GM21381 (cell line): Measurements from ENCODE around the gene KRTAP5-4.
A peak's percentile ranks its signal among the peaks of the same experiment; 100 is the strongest.
"Not testable (repeated sequence)": the region's sequence is repeated elsewhere in the genome, so short reads cannot be mapped to it uniquely, and the experiment has no call there.

Experiments
- ATAC-seq: cut with Tn5 transposase; IDR thresholded peaks from one replicate; pipeline ENCODE4 v1.9.1; 2021; ENCODE audit warnings: mild to moderate bottlenecking, moderate library complexity; ENCODE audit not compliant: unreplicated experiment

KRTAP5-4 gene

DNA sequence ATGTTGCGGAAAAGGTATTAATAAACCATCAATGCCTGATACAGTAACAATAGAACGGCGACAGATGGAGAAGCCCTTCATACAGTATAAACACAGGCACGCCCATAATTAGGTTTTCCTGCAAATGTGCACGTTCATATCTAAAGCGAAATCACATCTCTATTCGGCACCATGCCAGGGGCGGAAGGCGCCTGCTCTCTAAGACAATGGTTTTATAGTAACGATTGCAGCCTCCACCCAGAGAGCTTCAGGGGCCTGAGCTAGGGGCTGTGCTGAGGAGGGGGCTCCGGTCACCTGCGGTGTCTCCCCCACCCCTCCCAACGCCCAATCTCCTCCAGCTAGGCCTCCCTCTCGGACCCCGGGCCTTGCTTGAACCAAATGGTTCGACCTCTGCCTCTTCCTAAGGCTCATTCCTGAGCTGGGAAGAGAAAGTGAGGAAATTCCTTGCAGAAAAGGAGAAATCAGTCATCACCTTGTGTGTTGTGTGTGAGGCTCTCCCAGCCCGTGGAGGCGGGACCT lies 17.2 kb upstream of the KRTAP5-4 start:
- ATAC-seq = no peak

DNA sequence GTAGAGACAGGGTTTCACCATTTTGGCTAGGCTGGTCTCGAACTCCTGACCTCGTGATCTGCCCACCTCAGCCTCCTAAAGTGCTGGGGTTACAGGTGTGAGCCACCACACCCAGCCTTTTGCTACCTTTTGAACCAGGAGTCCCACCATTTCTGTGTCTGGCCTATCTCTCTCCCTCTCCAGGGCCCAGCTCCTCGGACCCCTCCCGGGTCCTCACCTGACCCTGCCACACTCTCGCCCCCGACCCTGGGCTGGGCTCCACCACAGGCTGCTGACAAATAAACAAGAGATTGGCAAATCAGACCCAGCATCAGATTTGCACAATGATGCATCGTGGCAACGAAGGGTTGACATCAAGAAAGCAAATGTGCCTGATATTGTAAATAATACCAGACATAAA lies 16.4 kb upstream of the KRTAP5-4 start:
- ATAC-seq = no peak

DNA sequence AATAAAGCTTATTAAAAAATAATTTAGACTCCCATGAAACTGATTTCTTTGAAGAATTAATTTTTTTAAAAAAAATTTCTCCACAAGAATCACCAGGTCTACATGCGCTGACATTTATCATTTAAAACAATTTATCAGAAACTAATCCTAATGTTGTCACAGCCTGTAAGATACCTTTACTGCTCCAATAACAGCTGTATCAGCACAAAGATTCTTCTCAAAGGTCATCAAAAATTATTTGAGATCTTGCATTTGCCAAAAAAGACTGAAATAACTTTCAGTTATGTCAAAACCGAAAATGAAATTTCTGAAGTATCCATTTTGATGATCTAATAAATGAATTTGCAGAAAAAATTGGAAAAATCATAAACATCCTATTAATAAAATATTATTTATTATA lies 15.7 kb upstream of the KRTAP5-4 start:
- no peak for ATAC-seq

DNA sequence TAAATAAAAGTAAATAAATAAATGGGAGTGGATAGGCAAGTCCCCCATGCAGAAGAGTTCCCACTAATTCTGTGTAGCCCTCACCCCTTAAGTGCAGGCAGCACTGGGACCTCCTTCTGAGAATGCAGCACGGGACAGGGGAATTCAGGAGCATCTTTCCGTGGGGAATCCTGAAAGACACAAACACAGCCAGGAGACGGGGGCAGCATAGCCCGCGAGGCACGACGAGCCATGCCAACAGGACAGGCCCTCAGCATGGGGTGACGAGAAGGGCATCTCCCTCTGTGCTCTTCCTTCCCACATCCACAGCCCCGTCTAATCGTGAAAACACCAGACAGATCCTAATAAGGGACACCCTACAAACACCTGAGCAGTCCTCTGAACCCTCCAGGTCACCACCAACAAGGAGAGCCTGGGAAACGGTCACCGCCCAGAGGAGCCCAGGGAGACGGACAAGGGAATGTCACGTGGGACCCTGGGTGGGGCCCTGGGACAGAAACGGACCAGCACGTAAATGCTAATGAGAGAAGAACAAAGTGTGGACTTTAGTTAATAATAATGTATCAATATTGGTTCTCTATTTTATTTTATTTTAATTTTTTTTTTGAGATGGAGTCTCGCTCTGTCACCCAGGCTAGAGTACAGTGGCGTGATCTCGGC lies 14.5 kb upstream of the KRTAP5-4 start:
- no peak for ATAC-seq

DNA sequence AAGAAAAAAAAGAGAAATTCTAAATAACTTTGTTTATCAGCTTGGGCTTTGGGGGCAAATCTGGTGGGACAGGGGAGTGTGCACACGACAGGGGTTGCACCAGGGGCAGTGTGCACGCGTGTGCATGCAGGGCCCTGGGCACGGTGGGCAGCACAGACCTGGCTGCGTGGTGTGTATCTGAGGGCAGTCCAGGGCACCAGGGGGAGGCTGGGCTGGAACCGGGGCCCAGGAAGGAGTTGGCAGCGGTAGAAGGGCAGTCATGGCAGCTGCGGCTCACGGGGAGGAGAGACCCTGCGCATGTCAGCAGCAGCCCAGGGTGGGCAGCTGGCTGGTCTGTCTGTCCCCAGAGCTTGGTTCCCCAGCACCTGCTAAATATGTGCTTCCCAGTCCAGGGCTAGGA lies 11.9 kb upstream of the KRTAP5-4 start:
- ATAC-seq = no peak

DNA sequence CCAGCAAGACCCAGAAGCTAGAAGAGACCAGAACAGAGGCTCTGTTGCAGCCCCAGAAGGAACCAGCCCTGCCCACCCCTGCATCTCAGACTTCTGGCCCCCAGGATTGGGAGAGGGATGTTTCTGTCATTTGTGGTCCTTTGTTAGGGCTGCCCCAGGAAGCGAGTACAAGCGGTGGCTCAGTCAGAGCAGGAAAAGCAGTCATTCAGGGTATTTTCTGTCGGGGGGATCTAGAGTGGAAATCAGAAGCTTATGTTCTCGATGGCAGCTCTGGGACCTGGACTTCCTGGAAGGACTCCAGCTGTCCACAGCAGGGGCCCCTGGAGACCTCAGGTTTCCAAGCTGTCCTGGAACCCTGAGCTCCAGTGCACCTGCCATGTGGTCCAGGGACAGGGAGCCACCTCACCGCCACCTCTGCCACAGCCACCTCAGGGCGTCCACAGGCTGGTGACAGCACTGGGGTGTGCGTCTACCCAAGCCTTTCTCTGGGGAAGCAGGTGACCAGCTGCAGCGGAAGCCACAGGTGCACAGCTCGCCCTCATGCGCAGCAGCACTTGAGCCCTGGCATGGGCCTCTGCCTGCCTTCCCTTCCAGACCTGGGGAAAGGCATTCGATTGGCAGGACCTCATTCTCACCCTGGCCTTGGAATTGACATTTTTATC lies 10.2 kb upstream of the KRTAP5-4 start:
- ATAC-seq = no peak

DNA sequence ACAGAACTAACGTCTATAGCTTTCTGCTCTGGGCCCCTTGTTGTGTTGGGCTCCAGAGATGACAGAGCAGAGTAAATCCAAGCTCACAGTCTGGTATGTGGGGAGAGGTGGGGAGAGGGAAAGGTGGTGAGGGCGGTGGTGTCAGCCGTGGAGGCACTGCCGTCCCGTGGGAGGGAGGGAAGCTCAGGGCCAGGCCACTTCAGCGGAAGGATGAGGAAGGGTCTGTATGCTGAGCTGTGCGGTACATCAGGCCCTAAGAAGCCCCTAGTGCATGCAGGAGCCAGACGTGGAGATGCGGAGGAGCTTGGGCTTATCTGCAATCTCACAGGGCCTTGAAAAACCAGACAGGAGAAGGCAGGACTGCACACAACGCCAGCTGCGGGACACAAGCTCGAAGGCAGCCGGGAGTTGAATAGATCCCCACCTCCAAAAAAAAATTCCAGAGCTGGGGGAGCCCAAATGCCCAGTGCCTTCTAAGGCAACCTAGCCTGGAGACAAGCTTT lies 9.2 kb upstream of the KRTAP5-4 start:
- no peak for ATAC-seq

DNA sequence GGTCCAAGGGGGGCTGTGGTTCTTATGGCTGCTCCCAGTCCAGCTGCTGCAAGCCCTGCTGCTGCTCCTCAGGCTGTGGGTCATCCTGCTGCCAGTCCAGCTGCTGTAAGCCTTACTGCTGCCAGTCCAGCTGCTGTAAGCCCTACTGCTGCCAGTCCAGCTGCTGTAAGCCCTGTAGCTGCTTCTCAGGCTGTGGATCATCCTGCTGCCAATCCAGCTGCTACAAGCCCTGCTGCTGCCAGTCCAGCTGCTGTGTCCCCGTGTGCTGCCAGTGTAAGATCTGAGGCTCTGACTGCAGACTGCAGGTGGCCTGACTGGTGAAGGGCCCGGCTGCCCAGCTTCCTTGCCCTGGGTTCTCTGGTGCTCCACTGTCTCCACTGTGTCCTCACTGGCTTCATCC lies 8.3 kb upstream of the KRTAP5-4 start:
- ATAC-seq = no peak

DNA sequence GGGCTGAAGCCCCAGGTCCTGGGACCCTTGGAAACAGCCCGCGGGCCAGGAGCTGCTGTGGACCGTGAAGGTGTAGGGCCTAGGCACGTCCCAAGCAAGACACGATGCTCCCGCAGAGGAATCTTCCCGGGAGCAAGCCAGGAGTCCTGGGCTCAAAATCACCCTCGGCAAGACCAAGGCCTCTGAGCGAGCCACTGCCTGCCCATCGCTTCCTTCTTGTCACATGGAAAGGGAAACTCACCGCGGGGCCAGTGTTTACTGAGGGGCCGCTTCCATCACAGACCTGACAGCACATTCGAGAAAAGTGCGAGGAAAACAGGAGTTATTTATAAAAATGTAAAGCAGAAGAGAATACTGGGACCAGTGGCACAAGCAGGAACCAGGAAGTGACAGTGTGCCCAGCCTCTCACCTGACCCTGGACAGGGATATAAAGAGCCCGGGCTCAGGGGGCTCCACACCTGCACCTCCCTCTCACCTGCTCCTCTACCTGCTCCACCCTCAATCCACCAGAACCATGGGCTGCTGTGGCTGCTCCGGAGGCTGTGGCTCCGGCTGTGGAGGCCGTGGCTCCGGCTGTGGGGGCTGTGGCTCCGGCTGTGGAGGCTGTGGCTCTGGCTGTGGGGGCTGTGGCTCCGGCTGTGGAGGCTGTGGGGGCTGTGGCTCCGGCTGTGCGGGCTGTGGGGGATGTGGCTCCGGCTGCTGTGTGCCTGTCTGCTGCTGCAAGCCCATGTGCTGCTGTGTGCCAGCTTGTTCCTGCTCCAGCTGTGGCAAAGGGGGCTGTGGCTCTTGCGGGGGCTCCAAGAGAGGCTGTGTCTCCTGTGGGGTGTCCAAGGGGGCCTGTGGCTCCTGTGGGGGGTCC lies 7.6 kb upstream of the KRTAP5-4 start, which contains the start of gene KRTAP5-5:
Gene KRTAP5-5, plus strand, starts transcription at position 450 of the 860 bp plus-strand sequence. Its CDS starts 66 bp downstream, at position 516.
- no peak for ATAC-seq

DNA sequence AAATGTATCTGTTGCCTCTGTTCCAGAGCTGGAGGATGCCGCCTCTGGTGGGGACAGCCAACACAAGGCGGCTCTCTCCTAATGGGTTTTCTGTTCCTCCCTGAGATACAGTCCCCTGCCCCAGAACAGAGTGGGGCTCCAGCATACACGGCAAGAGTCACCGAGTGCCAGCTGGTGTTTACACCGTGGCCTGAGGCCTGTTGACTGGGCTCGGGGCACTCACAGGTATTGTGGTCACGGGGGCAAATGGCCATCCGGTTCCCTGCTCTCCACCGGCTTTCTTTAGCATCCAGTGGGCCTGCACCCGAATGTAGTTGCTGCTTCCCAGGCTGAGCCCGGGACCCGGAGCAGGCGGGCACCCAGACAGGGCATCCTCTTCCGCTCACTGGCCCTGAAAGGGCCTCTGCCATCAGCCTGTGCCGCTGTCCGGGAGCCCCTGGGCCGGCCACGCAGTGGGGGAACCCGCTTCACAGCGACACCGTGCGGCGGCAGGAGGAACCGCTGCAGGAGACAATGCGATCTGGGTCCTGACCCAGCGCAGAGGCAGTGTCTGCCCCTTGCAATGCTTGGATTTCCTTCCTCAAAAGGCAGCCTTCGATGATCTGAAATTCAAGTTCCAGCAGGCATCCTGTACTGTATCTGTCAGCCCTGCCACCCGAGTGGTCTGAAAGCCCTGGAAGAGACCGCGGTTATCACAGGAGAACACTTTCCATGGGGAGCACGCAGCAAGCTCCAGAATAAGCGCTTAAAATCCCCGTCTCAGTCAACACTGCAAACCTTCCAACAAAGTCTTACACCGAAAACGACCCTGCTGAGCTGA lies 6.8 kb upstream of the KRTAP5-4 start:
- no peak for ATAC-seq

DNA sequence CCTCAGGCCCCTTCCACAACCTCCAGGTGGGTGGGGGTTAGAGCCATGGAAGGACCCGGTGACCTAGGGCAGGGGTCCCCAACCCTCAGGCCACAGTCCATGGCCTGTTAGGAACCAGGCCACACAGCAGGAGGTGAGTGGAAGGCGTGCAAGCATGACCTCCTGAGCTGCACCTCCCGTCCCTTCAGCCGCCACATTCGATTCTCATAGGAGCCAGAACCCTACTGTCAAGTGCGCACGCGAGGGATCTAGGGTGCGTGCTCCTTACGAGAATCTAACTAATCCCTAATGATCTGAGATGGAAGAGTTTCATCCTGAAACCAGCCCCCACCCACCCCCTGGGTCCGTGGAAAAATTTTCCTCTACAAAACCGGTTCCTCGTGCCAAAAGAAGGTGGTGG lies 3.6 kb upstream of the KRTAP5-4 start:
- no peak for ATAC-seq

DNA sequence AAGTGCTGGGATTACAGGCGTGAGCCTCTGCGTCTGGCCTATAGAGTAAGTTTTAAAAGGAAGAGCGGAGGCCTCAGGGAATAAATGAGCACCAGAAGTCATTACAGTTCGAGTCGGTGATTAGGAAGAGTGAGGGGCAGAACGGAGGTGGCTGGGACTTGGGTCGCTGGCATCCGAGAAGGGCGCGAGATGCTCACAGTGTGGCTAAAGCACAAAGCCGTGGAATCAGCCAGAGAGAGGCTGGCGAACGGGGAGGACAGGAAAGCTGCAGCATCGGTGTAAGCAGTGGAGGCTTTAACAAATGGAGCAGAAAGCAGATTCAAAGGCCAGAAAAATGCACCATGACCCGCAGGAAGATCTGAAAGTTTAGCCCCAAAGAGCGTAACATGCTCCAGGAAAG lies 2.7 kb upstream of the KRTAP5-4 start:
- ATAC-seq = no peak

DNA sequence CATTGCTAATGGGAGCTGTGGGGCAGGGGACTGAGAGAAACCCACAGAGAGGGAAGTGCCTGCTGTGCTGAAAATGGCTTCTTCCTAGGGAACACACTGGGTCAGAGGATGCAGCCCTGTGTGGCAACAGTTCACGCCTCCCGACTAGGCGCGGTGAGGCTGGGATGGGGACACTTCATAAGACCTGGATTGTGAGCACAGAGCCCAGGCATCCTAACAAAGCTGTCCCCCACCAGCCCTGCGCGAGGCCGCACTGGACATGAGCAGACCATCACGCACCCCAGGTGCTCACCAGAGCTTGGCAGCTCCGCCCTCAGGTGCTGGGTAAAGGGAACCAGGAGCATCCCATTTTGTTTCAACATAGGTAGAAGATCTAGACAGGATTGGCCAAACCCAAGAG lies 1.8 kb upstream of the KRTAP5-4 start:
- no peak for ATAC-seq

DNA sequence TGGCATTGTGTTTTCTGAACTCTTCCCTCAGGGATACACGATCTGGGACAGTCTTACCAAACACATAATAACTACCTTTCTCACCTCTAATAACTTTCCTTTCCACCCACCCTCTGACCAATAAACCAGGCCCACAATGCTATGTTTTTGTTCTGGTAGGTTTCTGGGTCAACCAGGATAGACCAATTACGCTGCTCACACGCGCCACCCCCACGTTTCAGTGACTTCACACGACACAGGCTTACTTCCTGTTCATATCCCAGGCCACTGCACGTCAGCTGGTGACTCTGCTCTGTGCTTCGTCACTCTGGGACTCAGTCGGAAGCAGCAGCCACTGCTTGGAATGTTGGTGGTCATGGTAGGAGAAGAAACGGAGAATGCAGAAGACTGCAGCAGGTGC lies 2.5 kb downstream of the KRTAP5-4 start:
- no peak for ATAC-seq

DNA sequence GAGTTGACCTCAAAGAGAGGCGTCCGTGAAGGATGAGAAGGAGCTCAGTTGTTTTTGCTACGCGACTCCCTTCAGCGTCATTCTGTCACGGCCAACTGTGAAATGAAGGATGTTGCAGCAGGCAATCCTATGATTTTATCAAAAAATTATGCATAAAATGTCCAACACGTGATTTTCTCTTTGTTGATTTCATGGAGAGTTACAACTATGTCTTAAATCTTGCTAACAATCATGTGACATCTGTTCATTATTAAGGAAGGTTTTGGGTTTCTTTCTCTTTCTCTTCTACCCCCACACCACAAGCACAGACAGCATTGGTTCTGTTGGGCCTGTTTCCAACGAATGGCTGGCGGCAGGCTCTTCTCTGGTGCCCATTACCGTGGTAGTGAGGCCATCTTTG lies 3.7 kb downstream of the KRTAP5-4 start:
- no peak for ATAC-seq

DNA sequence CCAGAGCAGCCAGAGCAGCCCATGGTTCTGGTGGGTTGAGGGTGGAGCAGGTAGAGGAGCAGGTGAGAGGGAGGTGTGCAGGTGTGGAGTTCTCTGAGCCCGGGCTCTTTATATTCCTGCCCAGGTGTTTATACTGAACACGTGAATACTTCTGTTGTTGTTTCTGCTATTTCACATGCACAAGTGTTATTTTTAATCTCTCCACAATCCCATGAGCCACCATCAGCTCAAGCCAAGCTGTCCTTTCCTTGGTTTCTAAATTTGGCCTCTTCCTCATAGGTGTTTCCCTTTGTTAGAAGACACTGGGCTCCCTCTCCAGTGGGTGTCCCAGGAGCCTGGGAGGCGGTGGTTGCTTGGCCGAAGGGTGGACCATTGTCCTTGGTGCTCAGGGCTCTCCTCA lies 13.6 kb downstream of the KRTAP5-4 start, which contains the start of gene KRTAP5-3:
Gene KRTAP5-3, minus strand, starts transcription at position 101 of the 400 bp plus-strand sequence. Its CDS starts 78 bp downstream, at position 23.
- ATAC-seq = no peak

DNA sequence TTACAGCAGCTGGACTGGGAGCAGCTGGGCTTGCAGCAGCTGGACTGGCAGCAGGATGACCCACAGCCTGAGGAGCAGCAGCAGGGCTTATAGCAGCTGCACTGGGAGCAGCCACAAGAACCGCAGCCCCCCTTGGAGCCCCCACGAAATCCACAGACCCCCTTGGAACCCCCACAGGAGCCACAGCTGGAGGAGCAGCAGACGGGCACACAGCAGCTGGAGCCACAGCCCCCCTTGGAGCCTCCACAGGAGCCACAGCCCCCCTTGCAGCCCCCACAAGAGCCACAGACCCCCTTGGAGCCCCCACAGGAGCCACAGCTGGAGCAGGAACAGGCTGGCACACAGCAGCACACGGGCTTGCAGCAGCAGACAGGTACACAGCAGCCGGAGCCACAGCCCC lies 14.0 kb downstream of the KRTAP5-4 start:
- not testable (repeated sequence) for ATAC-seq

DNA sequence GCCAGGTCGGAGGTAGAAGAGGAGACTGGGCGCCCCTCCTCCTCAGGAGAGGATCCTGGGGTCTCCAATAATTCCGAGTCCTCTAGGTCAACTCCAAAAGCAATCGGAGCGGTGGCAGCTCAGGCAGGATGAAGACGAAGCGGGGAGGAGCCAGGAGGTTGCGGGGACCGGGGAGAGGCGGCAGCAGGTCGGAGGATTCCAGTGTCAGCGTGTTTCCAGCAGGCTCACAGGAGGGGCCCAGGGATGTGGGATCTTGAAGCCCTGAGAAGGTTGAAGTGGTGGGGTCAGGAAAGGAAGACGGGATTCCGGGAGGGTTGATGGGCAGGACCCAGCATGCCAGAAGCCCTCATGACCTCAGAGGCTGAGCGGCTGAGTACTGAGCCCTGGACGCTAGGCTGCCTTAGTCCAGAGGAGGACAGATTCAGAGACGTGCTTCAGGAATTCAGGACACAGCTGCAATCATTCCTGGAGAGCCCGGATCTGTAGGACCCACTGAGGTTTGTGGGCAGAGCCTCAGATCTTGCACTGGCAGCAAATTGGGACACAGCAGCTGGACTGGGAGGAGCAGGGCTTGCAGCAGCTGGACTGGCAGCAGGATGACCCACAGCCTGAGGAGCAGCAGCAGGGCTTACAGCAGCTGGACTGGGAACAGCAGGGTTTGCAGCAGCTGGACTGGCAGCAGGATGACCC lies 14.6 kb downstream of the KRTAP5-4 start:
- not testable (repeated sequence) for ATAC-seq

DNA sequence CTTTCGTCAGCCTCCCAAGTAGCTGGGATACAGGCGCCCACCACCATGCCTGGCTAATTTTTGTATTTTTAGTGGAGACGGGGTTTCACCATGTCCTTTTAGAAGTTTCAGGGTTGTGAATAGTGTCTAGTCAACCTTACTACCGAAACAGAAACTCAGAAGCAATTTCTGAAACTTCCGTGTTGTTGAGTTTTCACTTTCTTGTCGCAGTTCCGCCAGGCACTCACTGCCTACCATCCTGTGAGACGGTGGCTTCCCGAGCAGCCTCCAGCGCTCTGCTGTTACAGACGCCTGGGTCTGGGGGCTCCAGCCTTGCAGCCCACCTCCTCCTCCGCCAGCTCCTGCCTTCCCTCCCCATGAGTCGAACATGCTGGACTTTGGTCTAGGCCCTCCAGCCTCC lies 16.0 kb downstream of the KRTAP5-4 start:
- ATAC-seq = peak; percentile 83

DNA sequence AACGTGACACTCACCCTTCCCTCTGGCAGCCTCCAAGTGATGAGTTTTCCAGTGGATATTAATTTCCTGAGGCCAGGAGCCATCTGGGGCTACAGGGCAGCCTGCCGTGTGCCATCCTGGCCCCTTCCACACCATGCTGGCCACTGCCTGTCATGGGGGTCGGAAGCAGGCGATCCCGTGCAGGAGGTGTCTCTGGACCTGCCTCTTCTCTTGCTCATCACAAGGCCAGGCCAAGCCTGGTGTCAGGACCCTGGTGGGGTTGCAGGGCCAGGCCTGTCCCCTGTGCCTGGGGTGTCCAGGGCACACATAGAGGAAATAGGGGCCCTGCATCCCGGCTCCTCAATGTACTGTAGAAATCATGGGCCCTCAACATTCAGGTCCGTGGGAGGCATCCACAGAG lies 17.2 kb downstream of the KRTAP5-4 start:
- ATAC-seq = no peak
